ENCODE results near the gene NCOA7.

DNA sequence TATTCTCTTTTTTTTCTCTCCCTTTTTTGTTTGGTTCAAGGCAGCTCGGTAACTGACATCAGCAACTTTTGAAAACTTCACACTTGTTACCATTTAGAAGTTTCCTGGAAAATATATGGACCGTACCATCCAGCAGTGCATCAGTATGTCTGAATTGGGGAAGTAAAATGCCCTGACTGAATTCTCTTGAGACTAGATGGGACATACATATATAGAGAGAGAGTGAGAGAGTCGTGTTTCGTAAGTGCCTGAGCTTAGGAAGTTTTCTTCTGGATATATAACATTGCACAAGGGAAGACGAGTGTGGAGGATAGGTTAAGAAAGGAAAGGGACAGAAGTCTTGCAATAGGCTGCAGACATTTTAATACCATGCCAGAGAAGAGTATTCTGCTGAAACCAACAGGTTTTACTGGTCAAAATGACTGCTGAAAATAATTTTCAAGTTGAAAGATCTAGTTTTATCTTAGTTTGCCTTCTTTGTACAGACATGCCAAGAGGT lies 30.8 kb upstream of the NCOA7 start:
- TF ChIP-seq GATA2 (CRISPR knock-in tag; IDR thresholded peaks at IDR 0.05) (no peak), POLR2AphosphoS5 (IDR thresholded peaks at IDR 0.05; ENCODE audit: low read depth, low read length) (no peak), RXRA (IDR thresholded peaks at IDR 0.05; ENCODE audit: borderline replicate concordance, low read depth) (no peak), EP300 (IDR thresholded peaks at IDR 0.05; ENCODE audit: borderline replicate concordance in 1 of 2, low read depth in 1 of 2, low read length in 1 of 2) (no peak), EZH2phosphoT487 (IDR thresholded peaks at IDR 0.05; ENCODE audit: borderline replicate concordance, low read depth) (peak; percentile 15; the same call in 1 of the 2 replicates), RCOR1 (IDR thresholded peaks at IDR 0.05; ENCODE audit: low read length) (no peak)
- TF ChIP-seq, protein P1, sequence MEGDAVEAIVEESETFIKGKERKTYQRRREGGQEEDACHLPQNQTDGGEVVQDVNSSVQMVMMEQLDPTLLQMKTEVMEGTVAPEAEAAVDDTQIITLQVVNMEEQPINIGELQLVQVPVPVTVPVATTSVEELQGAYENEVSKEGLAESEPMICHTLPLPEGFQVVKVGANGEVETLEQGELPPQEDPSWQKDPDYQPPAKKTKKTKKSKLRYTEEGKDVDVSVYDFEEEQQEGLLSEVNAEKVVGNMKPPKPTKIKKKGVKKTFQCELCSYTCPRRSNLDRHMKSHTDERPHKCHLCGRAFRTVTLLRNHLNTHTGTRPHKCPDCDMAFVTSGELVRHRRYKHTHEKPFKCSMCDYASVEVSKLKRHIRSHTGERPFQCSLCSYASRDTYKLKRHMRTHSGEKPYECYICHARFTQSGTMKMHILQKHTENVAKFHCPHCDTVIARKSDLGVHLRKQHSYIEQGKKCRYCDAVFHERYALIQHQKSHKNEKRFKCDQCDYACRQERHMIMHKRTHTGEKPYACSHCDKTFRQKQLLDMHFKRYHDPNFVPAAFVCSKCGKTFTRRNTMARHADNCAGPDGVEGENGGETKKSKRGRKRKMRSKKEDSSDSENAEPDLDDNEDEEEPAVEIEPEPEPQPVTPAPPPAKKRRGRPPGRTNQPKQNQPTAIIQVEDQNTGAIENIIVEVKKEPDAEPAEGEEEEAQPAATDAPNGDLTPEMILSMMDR (IDR thresholded peaks at IDR 0.05): no peak
- TF ChIP-seq, protein P2, sequence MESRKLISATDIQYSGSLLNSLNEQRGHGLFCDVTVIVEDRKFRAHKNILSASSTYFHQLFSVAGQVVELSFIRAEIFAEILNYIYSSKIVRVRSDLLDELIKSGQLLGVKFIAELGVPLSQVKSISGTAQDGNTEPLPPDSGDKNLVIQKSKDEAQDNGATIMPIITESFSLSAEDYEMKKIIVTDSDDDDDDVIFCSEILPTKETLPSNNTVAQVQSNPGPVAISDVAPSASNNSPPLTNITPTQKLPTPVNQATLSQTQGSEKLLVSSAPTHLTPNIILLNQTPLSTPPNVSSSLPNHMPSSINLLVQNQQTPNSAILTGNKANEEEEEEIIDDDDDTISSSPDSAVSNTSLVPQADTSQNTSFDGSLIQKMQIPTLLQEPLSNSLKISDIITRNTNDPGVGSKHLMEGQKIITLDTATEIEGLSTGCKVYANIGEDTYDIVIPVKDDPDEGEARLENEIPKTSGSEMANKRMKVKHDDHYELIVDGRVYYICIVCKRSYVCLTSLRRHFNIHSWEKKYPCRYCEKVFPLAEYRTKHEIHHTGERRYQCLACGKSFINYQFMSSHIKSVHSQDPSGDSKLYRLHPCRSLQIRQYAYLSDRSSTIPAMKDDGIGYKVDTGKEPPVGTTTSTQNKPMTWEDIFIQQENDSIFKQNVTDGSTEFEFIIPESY (IDR thresholded peaks at IDR 0.05; ENCODE audit: borderline replicate concordance, low read depth): no peak

Measured in SK-N-SH (cell line).